HG03066 (cell line): ENCODE results near the gene DNAAF5.
"Not testable (repeated sequence)": the region's sequence is repeated elsewhere in the genome, so short reads cannot be mapped to it uniquely, and the experiment has no call there.

ENCODE experiments used
- ATAC-seq: cut with Tn5 transposase; IDR thresholded peaks from one replicate; pipeline ENCODE4 v1.9.1; 2021; ENCODE audit warnings: low read depth; ENCODE audit not compliant: unreplicated experiment

DNAAF5 gene

GRCh38 chr7:802500-803242 is 76.2 kb downstream of the DNAAF5 start:
- no peak for ATAC-seq

- ATAC-seq = no peak
These were observed 76.7 kb downstream of the DNAAF5 start for GRCh38 chr7:803243-803635.

- ATAC-seq = not testable (repeated sequence)
These were observed 77.3 kb downstream of the DNAAF5 start for GRCh38 chr7:803796-804195.

- no peak for ATAC-seq
These were observed 78.8 kb downstream of the DNAAF5 start for GRCh38 chr7:805261-805660.

GRCh38 chr7:815284-816216 is 89.1 kb downstream of the DNAAF5 start:
- ATAC-seq = no peak

GRCh38 chr7:816300-816750 is 89.8 kb downstream of the DNAAF5 start:
- ATAC-seq = peak; percentile 90

- peak; percentile 1 for ATAC-seq
These were observed 90.5 kb downstream of the DNAAF5 start for GRCh38 chr7:816751-817671.

GRCh38 chr7:818031-818699 is 91.7 kb downstream of the DNAAF5 start:
- ATAC-seq = no peak

- ATAC-seq = no peak
These were observed 93.8 kb downstream of the DNAAF5 start for GRCh38 chr7:820341-820740.

GRCh38 chr7:821688-822087 is 95.2 kb downstream of the DNAAF5 start:
- no peak for ATAC-seq

GRCh38 chr7:822692-823276 is 96.3 kb downstream of the DNAAF5 start:
- no peak for ATAC-seq

GRCh38 chr7:823649-824048 is 97.2 kb downstream of the DNAAF5 start:
- ATAC-seq = no peak

- ATAC-seq = no peak
These were observed 97.6 kb downstream of the DNAAF5 start for GRCh38 chr7:824081-824480.

GRCh38 chr7:824664-825063 is 98.2 kb downstream of the DNAAF5 start:
- ATAC-seq = no peak

GRCh38 chr7:825386-825785 is 98.9 kb downstream of the DNAAF5 start:
- no peak for ATAC-seq

- ATAC-seq = no peak
These were observed 99.9 kb downstream of the DNAAF5 start for GRCh38 chr7:826230-826917.

- no peak for ATAC-seq
These were observed 102.5 kb downstream of the DNAAF5 start for GRCh38 chr7:828793-829561.

GRCh38 chr7:830069-830468 is 103.6 kb downstream of the DNAAF5 start:
- no peak for ATAC-seq
